Activated T-cell treated with anti-CD3 and anti-CD28 coated beads, Interleukin-2, amount 50 U/mL, for 24 hours (primary cell): ENCODE measurements around the gene ASB18.

Source experiments
- DNase-seq: peaks from one replicate; pipeline ENCODE4 v3.0.0-alpha.2; 2020
- H3K27ac Mint-ChIP-seq: 2 replicates; pipeline ENCODE4 v1.8.0; 2020; ENCODE audit warnings: mild to moderate bottlenecking, mixed read lengths
- H3K27me3 Mint-ChIP-seq: 2 replicates; pipeline ENCODE4 v1.8.0; 2020; ENCODE audit warnings: mixed read lengths
- H3K36me3 Mint-ChIP-seq: 2 replicates; pipeline ENCODE4 v1.8.0; 2020; ENCODE audit warnings: low read depth, mixed read lengths
- H3K4me1 Mint-ChIP-seq: 2 replicates; pipeline ENCODE4 v1.8.0; 2020; ENCODE audit warnings: low read depth, mixed read lengths
- H3K4me3 Mint-ChIP-seq: 2 replicates; pipeline ENCODE4 v1.8.0; 2020; ENCODE audit warnings: mild to moderate bottlenecking, moderate library complexity, mixed read lengths
- H3K9me3 Mint-ChIP-seq: 2 replicates; pipeline ENCODE4 v1.8.0; 2020; ENCODE audit warnings: mixed read lengths

Gene ASB18

GRCh38 chr2:236190674-236191073 lies 73.5 kb downstream of the ASB18 start:
- H3K4me1 Mint-ChIP-seq: no peaks in the 10 kb centered on the region
- no peaks in the 10 kb centered on the region for H3K9me3 Mint-ChIP-seq
- no peak for DNase-seq
- peaks cover 25% of the 10 kb centered on the region for H3K27me3 Mint-ChIP-seq
- H3K27ac Mint-ChIP-seq: no peak overlapping the region
- no peaks in the 10 kb centered on the region for H3K36me3 Mint-ChIP-seq
- no peak overlapping the region for H3K4me3 Mint-ChIP-seq

DNA sequence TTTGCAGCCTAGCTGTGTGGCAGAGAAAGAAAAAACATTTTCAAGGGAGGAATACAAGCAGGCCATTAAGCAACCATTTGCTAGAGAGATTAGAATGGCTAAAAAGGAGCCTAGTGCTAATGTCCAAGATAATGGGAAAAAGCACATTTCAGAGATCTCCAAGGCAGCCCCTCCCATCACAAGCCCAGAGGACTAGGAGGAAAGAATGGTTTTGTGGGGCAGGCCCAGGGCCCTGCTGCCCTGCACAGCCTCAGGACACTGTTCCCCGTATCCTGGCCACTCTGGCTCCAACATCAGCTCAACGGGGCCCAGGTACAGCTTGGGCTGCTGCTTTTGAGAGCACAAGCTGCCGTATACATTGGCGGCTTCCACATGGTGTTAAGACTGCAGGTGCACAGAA lies 79.5 kb downstream of the ASB18 start:
- Mint-ChIP-seq H3K36me3 (no peaks in the 10 kb centered on the region), H3K4me1 (peaks cover 2% of the 10 kb centered on the region), H3K4me3 (no peak overlapping the region), H3K27me3 (peaks cover 74% of the 10 kb centered on the region), H3K9me3 (no peaks in the 10 kb centered on the region), H3K27ac (no peak overlapping the region)
- DNase-seq: no peak

GRCh38 chr2:236180831-236181453 lies 83.3 kb downstream of the ASB18 start:
- Mint-ChIP-seq H3K36me3 (no peaks in the 10 kb centered on the region), H3K27ac (no peak overlapping the region), H3K4me3 (no peak overlapping the region), H3K9me3 (no peaks in the 10 kb centered on the region), H3K27me3 (peaks cover 86% of the 10 kb centered on the region), H3K4me1 (peaks cover 13% of the 10 kb centered on the region)
- DNase-seq: no peak

- no peak overlapping the region for H3K27ac Mint-ChIP-seq
- no peak overlapping the region for H3K4me3 Mint-ChIP-seq
- peaks cover 86% of the 10 kb centered on the region for H3K27me3 Mint-ChIP-seq
- H3K4me1 Mint-ChIP-seq: peaks cover 13% of the 10 kb centered on the region
- no peaks in the 10 kb centered on the region for H3K36me3 Mint-ChIP-seq
- no peak for DNase-seq
- no peaks in the 10 kb centered on the region for H3K9me3 Mint-ChIP-seq
These were observed 84.0 kb downstream of the ASB18 start for GRCh38 chr2:236180076-236180816.

- Mint-ChIP-seq H3K27ac (no peak overlapping the region), H3K4me3 (no peak overlapping the region), H3K9me3 (no peaks in the 10 kb centered on the region), H3K27me3 (peaks cover 86% of the 10 kb centered on the region), H3K36me3 (no peaks in the 10 kb centered on the region), H3K4me1 (peaks cover 13% of the 10 kb centered on the region)
- no peak for DNase-seq
These were observed 84.8 kb downstream of the ASB18 start for GRCh38 chr2:236179236-236180075.

DNA sequence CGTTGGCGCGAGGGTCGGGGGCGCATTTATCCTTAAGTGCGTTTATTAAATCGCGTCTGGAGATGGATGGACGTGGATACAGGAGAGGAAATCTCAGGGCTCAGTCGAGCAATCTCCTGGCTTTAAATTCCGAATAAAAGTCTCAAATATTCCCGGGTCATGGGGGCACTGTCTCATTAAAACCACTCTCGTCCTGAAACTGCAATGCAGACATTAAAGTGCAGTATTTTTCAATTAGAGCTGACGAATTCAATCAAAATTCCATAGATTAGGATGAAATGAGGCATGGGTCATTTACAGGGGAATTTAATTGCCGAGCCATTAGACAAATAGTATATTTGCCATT lies 85.3 kb downstream of the ASB18 start:
- Mint-ChIP-seq H3K27me3 (peaks cover 88% of the 10 kb centered on the region), H3K4me1 (peaks cover 13% of the 10 kb centered on the region), H3K9me3 (no peaks in the 10 kb centered on the region), H3K36me3 (no peaks in the 10 kb centered on the region), H3K4me3 (no peak overlapping the region), H3K27ac (no peak overlapping the region)
- no peak for DNase-seq

GRCh38 chr2:236177967-236178889 lies 86.0 kb downstream of the ASB18 start:
- Mint-ChIP-seq H3K9me3 (no peaks in the 10 kb centered on the region), H3K27me3 (peaks cover 88% of the 10 kb centered on the region), H3K36me3 (no peaks in the 10 kb centered on the region), H3K4me3 (peak overlapping the region; percentile 54), H3K4me1 (peaks cover 13% of the 10 kb centered on the region), H3K27ac (no peak overlapping the region)
- peak; percentile 60 for DNase-seq

GRCh38 chr2:236177604-236177966 lies 86.6 kb downstream of the ASB18 start:
- Mint-ChIP-seq H3K36me3 (no peaks in the 10 kb centered on the region), H3K9me3 (no peaks in the 10 kb centered on the region), H3K4me3 (no peak overlapping the region), H3K27me3 (peaks cover 85% of the 10 kb centered on the region), H3K4me1 (peaks cover 13% of the 10 kb centered on the region), H3K27ac (no peak overlapping the region)
- no peak for DNase-seq

- H3K4me1 Mint-ChIP-seq: peaks cover 13% of the 10 kb centered on the region
- no peak for DNase-seq
- no peaks in the 10 kb centered on the region for H3K36me3 Mint-ChIP-seq
- no peaks in the 10 kb centered on the region for H3K9me3 Mint-ChIP-seq
- H3K4me3 Mint-ChIP-seq: no peak overlapping the region
- peaks cover 86% of the 10 kb centered on the region for H3K27me3 Mint-ChIP-seq
- H3K27ac Mint-ChIP-seq: no peak overlapping the region
These were observed 87.3 kb downstream of the ASB18 start for GRCh38 chr2:236176951-236177350.

GRCh38 chr2:236176417-236176816 lies 87.8 kb downstream of the ASB18 start:
- Mint-ChIP-seq H3K4me1 (peaks cover 13% of the 10 kb centered on the region), H3K4me3 (no peak overlapping the region), H3K27ac (no peak overlapping the region), H3K27me3 (peaks cover 86% of the 10 kb centered on the region), H3K36me3 (no peaks in the 10 kb centered on the region), H3K9me3 (no peaks in the 10 kb centered on the region)
- no peak for DNase-seq

- H3K4me1 Mint-ChIP-seq: peaks cover 13% of the 10 kb centered on the region
- no peaks in the 10 kb centered on the region for H3K9me3 Mint-ChIP-seq
- H3K27me3 Mint-ChIP-seq: peaks cover 87% of the 10 kb centered on the region
- no peak overlapping the region for H3K4me3 Mint-ChIP-seq
- H3K27ac Mint-ChIP-seq: no peak overlapping the region
- no peaks in the 10 kb centered on the region for H3K36me3 Mint-ChIP-seq
- DNase-seq: no peak
These were observed 88.6 kb downstream of the ASB18 start for GRCh38 chr2:236175548-236176150.

DNA sequence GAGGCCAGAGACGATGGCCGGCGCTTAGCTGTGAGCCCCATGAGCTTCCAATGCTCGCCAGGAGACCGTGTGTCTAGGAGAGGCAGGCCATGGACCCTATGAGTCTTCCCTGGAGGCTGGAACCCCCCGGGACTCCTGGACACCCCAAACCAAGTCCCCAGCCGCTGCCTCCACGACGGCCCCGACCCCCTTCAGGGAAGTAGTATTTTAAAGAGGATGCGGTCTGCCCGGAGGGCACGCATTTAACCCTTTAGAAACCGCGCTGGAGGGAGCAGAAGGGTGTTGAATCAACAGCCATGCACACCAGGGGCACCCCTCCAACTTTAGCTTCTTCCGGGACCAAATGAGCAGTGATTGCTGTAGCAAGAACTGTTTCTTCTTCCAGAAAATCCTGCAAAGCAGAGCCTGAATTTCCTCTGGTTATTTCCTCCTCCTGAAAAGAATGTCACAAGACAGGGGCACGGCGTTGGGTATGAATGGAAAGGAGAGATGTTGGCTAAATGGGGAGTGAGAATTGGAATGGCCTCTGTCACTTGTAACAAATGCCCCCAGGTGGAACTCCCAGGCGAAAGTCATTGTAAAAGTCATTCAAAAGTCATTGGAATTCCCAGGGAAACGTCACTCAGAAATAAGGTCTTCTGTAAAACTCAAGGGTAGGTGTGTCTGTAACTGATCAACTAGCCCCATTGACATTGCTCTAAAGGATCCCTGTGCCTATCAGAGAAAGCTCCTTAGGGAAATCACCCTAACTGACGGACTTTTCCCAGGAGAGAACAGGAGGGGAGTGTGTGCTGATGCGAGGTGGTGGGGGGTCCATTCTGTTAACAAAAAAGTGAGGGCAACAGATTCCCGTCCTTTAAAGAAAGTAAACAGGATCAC lies 90.2 kb downstream of the ASB18 start:
- no peak overlapping the region for H3K27ac Mint-ChIP-seq

DNA sequence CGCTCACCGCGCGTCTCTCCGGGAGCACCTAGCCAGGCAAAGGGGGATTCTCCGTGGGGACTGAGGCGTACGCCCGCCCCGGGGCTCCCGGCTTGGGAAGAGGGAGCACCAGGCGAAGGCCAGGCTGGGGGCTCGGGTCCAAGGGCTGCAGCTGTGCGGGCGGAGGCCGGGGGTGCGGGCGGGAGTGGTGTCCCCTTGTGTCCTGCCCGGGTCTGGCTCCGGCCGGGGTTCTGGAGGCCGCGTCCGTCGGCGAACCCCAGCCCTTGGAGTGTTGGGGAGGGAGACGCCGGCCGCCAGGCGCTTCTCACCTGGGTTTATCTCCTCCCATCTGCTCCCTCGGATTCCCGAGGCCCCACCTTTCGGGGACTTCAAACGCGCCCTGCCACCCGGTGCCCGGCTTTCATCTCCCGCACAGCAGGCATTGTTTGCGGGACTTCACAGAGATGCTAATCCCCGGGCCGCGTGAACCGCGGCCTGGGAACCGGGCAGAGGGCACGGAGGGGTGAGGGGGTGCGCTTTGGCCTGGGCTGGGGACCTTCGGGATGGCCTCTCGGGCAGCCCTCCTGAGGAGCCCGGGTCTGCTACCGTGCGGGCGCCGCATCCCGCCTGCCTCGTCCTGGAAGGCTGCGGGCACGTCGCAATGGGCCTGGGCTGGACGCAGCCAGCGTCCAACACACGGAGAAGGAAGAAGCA lies 91.0 kb downstream of the ASB18 start:
- DNase-seq: no peak
- Mint-ChIP-seq H3K27me3 (peaks cover 87% of the 10 kb centered on the region), H3K9me3 (no peaks in the 10 kb centered on the region), H3K4me3 (no peak overlapping the region), H3K27ac (no peak overlapping the region), H3K36me3 (no peaks in the 10 kb centered on the region), H3K4me1 (peaks cover 8% of the 10 kb centered on the region)

More for the DNA sequence above, 90.2 kb downstream of the ASB18 start:
- Mint-ChIP-seq H3K4me3 (no peak overlapping the region), H3K36me3 (no peaks in the 10 kb centered on the region), H3K27me3 (peaks cover 91% of the 10 kb centered on the region), H3K4me1 (peaks cover 12% of the 10 kb centered on the region), H3K9me3 (no peaks in the 10 kb centered on the region)
- DNase-seq: no peak
